Stimulated activated CD4-positive, alpha-beta T cell treated with anti-CD3 and anti-CD28 coated beads, Interleukin-15, amount 100 ng/mL, for 48 hours (primary cell): ENCODE data around the gene BRWD1.
"Not testable (repeated sequence)": the region's sequence is repeated elsewhere in the genome, so short reads cannot be mapped to it uniquely, and the experiment has no call there.

ENCODE experiments used
- DNase-seq, 2 donors: peaks; one replicate each; pipeline ENCODE4 v3.0.0-alpha.2; 2020; ENCODE audit warnings: low read depth in 2 of 2

BRWD1 gene

DNA sequence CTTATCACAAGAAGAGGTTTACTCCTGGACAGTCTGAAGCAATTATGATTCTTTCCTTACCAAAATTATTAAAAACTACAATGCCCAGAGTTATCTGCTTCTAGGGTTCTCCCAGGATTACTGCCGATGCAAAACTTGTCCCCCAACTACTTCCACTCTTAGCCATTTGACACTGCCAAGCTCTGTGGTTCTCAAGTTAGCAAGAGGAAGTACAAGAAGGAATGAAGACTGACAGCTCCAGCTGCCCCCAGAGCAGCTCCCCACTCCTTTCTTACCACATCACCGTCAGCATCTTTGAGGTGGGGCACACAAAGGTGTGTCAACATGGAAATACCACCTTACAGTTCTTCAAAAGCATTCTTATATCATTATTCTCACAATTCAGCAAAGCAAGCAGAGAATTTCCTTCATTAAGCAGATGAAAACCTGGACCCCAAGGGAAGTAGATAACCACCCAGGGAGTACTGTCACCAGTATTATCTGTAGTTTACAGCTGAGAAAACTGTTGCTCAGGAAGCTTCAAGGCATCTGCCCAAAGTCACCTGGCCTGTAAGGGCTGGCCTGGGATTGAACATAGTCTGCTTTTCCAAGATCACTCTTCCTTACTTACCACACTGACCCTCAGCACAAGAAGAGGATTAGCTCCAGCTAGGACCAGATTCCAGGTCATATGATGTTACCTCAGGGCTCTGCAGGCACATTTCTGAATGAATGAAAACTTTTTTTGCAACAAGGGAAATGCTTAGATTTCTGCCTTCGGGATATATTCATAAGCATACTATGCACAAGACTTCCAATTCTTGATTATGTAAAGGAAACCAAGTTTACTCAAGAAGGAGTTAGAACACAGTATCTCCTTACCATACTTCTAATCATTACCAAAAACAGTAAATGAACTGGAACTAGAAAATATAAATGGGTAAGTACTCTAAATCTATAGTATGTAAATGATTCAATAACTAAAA lies 139.4 kb downstream of the BRWD1 start:
- no peak for DNase-seq

- DNase-seq = no peak
These were observed 143.5 kb downstream of the BRWD1 start for GRCh38 chr21:39169906-39170305.

- no peak for DNase-seq
These were observed 144.6 kb downstream of the BRWD1 start for GRCh38 chr21:39168800-39169199.

- no peak for DNase-seq
These were observed 148.9 kb downstream of the BRWD1 start for GRCh38 chr21:39164523-39164922.

GRCh38 chr21:39161064-39161463 lies 152.4 kb downstream of the BRWD1 start:
- DNase-seq = no peak

DNA sequence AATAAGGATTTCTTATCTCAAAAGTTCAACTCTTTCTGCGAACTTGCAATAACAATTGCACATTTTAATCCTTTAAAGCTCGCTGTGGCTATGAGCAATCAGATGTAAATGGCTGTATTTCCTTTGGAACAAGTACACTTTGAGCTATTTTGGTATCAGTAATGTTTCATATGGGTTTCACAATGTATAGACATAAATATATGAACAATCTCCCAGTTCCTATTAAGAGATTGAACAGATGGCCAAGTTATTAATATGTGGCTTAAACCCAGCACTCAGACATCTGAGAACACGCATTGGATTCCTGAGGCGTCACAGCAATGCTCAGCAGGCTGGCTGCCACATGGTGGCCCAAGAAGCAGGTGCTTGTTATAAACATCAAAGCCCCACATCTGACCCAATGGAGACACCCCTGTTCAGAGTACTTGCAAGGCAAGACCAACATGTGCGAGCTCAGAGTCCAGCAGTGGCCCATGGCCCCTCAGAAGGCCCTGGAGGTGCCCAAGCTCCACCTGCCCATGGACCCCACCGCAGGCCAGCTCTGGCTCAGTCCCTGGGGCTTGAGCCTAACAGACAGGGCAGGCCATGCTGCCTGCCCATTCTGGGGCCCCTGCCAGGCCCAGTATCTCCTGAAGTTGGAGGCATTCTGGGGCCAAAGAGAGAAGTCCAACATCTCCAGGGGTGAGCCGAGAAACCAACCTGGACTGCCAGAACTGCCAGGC lies 153.9 kb downstream of the BRWD1 start:
- no peak for DNase-seq

DNA sequence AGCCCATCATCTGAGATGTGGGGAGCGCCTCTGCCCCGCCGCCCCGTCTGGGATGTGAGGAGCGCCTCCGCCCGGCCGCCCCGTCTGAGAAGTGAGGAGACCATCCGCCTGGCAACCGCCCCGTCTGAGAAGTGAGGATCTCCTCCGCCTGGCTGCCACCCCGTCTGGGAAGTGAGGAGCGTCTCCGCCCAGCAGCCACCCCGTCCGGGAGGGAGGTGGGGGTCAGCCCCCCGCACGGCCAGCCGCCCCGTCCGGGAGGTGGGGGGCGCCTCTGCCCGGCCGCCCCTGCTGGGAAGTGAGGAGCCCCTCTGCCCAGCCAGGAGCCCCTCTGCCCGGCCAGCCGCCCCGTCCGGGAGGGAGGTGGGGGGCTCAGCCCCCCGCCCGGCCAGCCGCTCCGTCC lies 156.2 kb downstream of the BRWD1 start:
- DNase-seq = not testable (repeated sequence)

DNA sequence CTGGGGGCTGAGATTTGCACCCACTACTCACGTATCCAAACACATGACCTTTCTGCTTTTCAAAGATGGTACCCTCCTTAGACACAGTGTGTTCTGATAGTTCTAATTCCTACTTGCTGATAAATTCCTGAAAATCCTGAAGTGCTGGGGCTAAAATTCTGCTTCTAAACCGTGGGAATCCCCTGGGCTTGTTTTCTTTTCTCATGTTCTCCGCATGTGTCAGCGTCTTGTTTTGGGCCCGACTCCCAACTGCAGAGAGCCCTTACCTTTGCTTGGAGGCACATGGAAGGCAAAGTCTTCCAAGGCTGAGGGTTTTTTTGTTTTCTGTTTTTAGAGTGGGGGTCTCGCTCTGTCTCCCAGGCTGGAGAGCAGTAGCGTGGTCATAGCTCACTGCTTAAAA lies 157.4 kb downstream of the BRWD1 start:
- DNase-seq = no peak

- no peak for DNase-seq
These were observed 157.9 kb downstream of the BRWD1 start for GRCh38 chr21:39155578-39155977.

GRCh38 chr21:39153842-39154241 lies 159.6 kb downstream of the BRWD1 start:
- no peak for DNase-seq

DNA sequence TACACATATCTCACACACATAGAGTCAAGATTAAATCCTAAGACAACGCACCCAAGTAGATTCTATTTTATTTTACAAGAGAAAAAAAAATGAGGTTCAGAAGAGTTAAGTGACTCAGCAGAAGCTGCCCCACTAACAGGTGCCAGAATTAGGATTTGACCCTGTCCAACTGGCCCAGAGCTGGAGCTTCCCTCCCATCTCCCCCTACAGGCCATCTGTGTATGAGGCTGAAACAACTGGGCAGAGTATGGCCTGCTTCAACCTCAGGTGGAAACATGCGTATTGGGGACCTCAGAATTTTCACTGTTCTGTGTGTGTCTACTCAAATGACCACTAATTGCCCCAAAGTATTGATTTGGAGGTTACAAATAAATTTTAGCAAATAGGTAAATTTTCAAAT lies 160.1 kb downstream of the BRWD1 start:
- no peak for DNase-seq

- DNase-seq = no peak
These were observed 161.2 kb downstream of the BRWD1 start for GRCh38 chr21:39152271-39152670.

- DNase-seq = no peak
These were observed 162.6 kb downstream of the BRWD1 start for GRCh38 chr21:39150877-39151276.

DNA sequence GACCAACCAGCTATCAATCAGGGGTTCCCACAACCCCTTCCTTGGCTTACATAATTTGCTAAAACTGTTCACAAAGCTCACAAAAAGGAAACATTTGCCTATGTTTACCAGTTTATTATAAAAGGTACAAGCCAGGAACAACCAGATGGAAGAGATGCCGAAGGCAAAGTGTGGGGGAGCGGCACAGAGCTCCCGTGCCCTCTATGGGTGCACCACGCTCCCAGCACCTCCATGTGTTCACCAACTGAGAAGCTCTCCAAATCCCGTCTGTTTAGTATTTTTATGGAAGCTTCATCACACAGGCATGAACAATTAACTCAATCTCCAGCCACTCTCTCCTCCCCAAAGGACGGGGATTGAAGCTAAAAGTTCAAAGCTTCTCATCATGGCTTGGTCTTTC lies 163.1 kb downstream of the BRWD1 start:
- DNase-seq = no peak

GRCh38 chr21:39149882-39150281 lies 163.6 kb downstream of the BRWD1 start:
- DNase-seq = no peak

- DNase-seq = no peak
These were observed 164.5 kb downstream of the BRWD1 start for GRCh38 chr21:39148975-39149374.

DNA sequence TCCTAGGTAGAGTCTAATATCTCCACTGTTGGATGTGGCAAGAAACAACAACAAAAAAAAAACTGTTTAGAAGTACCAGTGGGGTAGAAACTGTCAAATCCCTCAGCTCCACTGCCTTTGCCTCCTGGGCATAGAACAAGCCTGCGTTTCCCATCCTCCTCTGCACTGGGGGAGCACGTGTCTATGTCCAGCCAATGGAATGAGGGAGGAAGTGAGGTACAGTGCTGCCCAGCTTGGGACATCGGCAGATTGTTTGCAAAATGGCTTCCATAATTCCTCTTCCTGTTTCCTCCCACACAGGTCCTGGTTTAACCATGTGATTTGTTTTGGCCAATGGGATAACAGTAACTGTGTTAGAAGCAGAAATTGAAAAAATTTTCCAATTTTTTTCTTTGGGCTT lies 169.2 kb downstream of the BRWD1 start:
- no peak for DNase-seq

DNA sequence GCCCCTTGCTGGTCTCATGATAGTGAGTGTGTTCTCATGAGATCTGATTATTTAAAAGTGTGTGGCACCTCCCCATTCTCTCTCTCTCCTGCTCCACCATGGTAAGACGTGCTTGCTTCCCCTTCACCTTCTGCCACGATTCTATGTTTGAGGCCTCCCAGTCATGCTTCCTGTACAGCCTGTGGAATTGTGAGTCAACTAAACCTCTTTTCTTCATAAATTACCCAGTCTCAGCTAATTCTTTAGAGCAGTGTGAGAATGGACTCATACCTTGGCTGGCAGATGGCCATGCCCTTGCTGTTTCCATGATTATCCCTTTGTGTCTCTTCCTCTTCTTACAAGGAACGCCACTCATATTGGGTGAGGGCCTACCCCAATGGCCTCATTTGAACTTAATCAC lies 170.5 kb downstream of the BRWD1 start:
- no peak for DNase-seq

DNA sequence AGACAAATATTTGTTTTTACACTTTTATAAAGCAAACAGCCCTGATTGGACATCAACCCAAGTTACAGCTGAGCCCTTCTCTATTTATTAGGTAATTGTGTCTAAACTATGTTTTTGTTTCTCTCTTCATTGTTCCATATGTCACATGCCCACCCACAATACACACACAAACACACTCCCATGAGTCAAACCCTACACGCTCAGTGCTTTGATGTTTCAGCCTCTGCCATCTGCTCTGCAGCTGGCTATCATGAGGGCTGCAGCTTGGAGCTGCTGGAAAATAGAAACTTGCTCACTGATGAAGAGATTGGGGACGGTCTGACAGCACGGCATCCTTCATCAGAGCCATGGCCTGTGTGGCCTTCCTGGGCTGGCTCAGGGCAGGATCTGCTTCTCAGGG lies 171.9 kb downstream of the BRWD1 start:
- DNase-seq = no peak

DNA sequence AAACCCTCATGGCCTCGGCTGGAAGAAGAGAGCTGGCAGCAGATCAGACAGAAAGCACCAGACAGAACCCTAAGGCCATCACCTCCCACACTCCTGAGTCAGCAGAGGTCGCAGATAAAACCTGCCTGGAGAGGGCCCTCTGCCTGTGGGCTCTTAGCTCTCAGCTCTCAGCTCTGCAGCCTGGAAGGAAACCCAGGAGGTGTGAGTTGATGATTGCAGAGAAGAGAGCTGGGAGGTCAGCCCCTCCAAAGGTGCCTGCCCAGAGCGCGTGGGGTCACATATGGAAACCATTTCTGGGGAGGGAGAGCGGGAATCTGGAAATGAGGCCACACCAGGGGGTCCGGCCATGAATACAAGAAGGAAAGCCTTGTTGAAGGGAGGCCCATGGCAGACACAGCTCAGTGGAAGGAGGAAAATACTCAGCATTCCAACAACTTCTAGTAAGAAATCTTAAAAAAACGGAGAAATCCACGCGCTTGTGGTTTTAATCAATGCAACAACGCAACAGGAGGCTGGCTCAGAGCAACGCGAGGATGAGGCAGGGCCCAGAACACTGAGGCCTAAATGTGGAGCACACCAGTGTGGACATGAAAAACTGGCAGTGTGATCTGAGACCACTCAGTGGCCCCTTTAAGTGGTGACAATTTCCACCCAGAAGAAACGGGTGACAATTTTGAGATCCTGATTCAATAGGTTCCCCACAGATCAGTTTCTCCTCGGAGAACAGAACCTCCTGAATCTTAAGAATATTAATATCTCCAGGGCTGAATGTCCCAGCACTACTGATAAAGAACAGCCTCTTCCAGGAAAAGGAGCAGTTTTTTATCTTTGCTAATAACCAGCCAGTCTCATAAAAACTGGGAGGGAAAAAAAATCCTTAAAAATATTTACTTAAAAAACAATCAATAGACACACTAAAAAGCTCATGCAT lies 175.9 kb downstream of the BRWD1 start:
- DNase-seq = no peak

- no peak for DNase-seq
These were observed 176.7 kb downstream of the BRWD1 start for GRCh38 chr21:39136711-39137110.

DNA sequence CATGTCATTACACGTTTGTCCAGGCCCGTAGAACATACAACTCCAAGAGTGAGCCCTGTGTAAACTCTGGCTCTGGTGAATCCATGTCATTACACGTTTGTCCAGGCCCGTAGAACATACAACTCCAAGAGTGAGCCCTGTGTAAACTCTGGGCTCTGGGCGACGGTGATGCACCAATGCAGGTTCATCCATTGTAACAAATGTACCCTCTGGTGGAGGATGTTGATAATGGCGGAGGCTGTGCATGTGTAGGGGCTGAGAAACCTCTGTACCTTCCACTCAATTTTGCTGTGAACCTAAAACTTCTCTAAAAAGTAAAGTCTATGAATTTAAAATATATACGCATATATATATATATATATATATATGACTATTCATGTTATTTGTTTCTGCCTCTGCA lies 177.3 kb downstream of the BRWD1 start:
- DNase-seq = peak in 1 of 2 donors; percentile 4
